ENCODE measurements around the gene PRL. TPM values are rescaled to one million over a fixed set of nuclear protein-coding genes. Genes with fewer than 3 reads are reported as not detected.

Gene PRL
- total RNA-seq, 1 donor = not detected

DNA sequence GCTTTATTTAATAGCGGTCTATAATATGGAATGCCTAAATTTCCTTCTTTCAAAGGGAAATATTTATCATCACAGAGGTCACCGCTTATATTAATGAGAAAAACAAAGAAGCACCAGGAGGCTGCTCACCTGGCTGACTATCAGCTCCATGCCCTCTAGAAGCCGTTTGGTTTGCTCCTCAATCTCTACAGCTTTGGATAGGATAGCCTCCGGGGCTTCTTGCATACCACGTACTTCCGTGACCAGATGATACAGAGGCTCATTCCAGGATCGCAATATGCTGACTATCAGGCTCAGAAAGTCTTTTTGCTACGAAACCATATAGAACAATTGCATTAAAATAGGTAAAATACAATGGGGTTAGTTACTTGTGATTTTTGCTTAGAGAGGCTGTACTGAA lies 6.8 kb downstream of the PRL start:
- Histone ChIP-seq H3K27me3 (ENCODE audit: insufficient read depth, low read length) (no peaks in the 10 kb centered on the region), H3K79me2 (ENCODE audit: insufficient read depth, low read length) (no peaks in the 10 kb centered on the region), H3K36me3 (ENCODE audit: insufficient read depth, low read length) (no peaks in the 10 kb centered on the region), H3K4me2 (ENCODE audit: insufficient read depth, low read length) (no peak overlapping the region), H3K4me3 (ENCODE audit: insufficient read depth, low read length) (no peak overlapping the region), H2AFZ (ENCODE audit: low read length) (no peak overlapping the region), H3K9me3 (ENCODE audit: low read depth, low read length) (no peaks in the 10 kb centered on the region), H3K4me1 (ENCODE audit: insufficient read depth, low read length) (no peaks in the 10 kb centered on the region), H3K27ac (ENCODE audit: low read depth, low read length) (no peak overlapping the region), H4K20me1 (ENCODE audit: insufficient read depth, low read length) (no peaks in the 10 kb centered on the region)
- TF ChIP-seq, protein P1, sequence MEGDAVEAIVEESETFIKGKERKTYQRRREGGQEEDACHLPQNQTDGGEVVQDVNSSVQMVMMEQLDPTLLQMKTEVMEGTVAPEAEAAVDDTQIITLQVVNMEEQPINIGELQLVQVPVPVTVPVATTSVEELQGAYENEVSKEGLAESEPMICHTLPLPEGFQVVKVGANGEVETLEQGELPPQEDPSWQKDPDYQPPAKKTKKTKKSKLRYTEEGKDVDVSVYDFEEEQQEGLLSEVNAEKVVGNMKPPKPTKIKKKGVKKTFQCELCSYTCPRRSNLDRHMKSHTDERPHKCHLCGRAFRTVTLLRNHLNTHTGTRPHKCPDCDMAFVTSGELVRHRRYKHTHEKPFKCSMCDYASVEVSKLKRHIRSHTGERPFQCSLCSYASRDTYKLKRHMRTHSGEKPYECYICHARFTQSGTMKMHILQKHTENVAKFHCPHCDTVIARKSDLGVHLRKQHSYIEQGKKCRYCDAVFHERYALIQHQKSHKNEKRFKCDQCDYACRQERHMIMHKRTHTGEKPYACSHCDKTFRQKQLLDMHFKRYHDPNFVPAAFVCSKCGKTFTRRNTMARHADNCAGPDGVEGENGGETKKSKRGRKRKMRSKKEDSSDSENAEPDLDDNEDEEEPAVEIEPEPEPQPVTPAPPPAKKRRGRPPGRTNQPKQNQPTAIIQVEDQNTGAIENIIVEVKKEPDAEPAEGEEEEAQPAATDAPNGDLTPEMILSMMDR (IDR thresholded peaks at IDR 0.05; ENCODE audit: extremely low read depth, low read depth, low read length) = no peak
- no peak for DNase-seq (ENCODE audit: insufficient read length, low spot score, missing footprints)

DNA sequence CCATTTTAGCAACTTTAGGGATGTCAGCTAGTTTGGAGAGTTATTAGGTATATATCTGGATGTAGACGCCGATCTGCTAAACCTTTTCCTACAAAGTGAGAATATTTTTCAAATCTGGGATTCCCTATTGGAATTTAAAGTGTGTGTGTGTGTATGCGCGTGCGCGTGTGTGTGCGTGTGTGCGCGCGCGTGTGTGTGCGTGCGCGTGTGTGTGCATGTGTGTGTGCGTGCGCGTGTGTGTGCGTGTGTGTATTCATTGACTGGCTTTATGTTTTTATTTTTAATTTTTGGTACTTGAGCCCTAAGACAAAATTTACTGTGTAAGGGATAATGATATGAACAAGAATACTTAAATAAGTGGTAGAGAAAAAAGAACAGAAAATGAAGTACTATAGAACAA lies 8.1 kb downstream of the PRL start:
- H3K27me3 ChIP-seq (ENCODE audit: insufficient read depth, low read length) = no peaks in the 10 kb centered on the region
- H3K4me2 ChIP-seq (ENCODE audit: insufficient read depth, low read length) = no peak overlapping the region
- H3K79me2 ChIP-seq (ENCODE audit: insufficient read depth, low read length) = no peaks in the 10 kb centered on the region
- no peak overlapping the region for H3K27ac ChIP-seq (ENCODE audit: low read depth, low read length)
- no peak overlapping the region for H3K4me3 ChIP-seq (ENCODE audit: insufficient read depth, low read length)
- no peaks in the 10 kb centered on the region for H4K20me1 ChIP-seq (ENCODE audit: insufficient read depth, low read length)
- no peak for DNase-seq (ENCODE audit: insufficient read length, low spot score, missing footprints)
- H3K9me3 ChIP-seq (ENCODE audit: low read depth, low read length) = no peaks in the 10 kb centered on the region
- no peak overlapping the region for H2AFZ ChIP-seq (ENCODE audit: low read length)
- TF ChIP-seq, protein P1 (IDR thresholded peaks at IDR 0.05; ENCODE audit: extremely low read depth, low read depth, low read length) = no peak
- no peaks in the 10 kb centered on the region for H3K36me3 ChIP-seq (ENCODE audit: insufficient read depth, low read length)
- H3K4me1 ChIP-seq (ENCODE audit: insufficient read depth, low read length) = no peaks in the 10 kb centered on the region

GRCh38 chr6:22284666-22285065 lies 12.2 kb downstream of the PRL start:
- TF ChIP-seq, protein P1 (IDR thresholded peaks at IDR 0.05; ENCODE audit: extremely low read depth, low read depth, low read length) = no peak
- Histone ChIP-seq H3K27ac (ENCODE audit: low read depth, low read length) (no peak overlapping the region), H3K4me2 (ENCODE audit: insufficient read depth, low read length) (no peak overlapping the region), H3K9me3 (ENCODE audit: low read depth, low read length) (no peaks in the 10 kb centered on the region), H4K20me1 (ENCODE audit: insufficient read depth, low read length) (no peaks in the 10 kb centered on the region), H3K79me2 (ENCODE audit: insufficient read depth, low read length) (no peaks in the 10 kb centered on the region), H3K36me3 (ENCODE audit: insufficient read depth, low read length) (no peaks in the 10 kb centered on the region), H3K27me3 (ENCODE audit: insufficient read depth, low read length) (no peaks in the 10 kb centered on the region), H3K4me1 (ENCODE audit: insufficient read depth, low read length) (no peaks in the 10 kb centered on the region), H3K4me3 (ENCODE audit: insufficient read depth, low read length) (no peak overlapping the region), H2AFZ (ENCODE audit: low read length) (no peak overlapping the region)
- no peak for DNase-seq (ENCODE audit: insufficient read length, low spot score, missing footprints)

DNA sequence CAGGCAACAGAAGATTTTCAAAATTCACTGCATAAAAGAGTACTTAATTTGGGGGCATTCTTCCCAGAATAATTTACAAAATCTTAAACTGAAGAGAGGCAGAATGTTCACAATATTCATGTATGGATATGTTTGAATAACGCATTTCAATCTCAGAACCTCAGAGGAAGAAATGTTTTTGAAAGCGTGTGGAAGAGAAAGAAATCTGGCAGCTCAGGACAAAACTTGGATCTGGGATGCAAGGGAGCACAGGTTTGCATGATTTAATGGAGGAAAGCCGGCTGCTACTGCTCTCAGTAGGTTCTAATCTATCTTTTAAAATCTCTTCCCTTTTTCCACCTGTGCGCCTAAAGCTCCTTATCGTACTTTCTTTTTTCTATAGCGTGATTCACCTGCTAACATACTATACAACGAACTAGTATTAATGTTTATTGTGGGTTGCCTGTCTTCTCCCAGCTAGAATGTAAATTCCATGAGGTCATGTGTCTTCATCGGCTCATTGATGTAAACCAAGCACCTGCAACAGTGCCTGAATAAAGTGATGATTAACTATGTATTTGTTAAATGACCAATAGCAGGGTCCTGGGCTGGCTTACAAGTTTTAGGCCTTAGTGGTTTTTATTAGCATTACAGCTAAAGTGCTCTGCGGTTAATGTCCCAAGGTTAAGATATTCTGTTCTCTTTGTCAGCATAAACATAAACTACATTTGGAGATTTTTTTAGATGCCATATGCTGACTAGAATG lies 15.3 kb downstream of the PRL start:
- no peak overlapping the region for H3K4me2 ChIP-seq (ENCODE audit: insufficient read depth, low read length)
- DNase-seq (ENCODE audit: insufficient read length, low spot score, missing footprints) = peak; percentile 78
- no peaks in the 10 kb centered on the region for H3K9me3 ChIP-seq (ENCODE audit: low read depth, low read length)
- H2AFZ ChIP-seq (ENCODE audit: low read length) = no peak overlapping the region
- no peaks in the 10 kb centered on the region for H3K27me3 ChIP-seq (ENCODE audit: insufficient read depth, low read length)
- H3K79me2 ChIP-seq (ENCODE audit: insufficient read depth, low read length) = no peaks in the 10 kb centered on the region
- H3K4me3 ChIP-seq (ENCODE audit: insufficient read depth, low read length) = no peak overlapping the region
- no peaks in the 10 kb centered on the region for H3K36me3 ChIP-seq (ENCODE audit: insufficient read depth, low read length)
- TF ChIP-seq, protein P1 (IDR thresholded peaks at IDR 0.05; ENCODE audit: extremely low read depth, low read depth, low read length) = no peak
- no peak overlapping the region for H3K27ac ChIP-seq (ENCODE audit: low read depth, low read length)
- no peaks in the 10 kb centered on the region for H3K4me1 ChIP-seq (ENCODE audit: insufficient read depth, low read length)
- no peaks in the 10 kb centered on the region for H4K20me1 ChIP-seq (ENCODE audit: insufficient read depth, low read length)

Data from osteoblast (primary cell).